ENCODE data around the gene CNBD2.

- TF ChIP-seq, protein P1, sequence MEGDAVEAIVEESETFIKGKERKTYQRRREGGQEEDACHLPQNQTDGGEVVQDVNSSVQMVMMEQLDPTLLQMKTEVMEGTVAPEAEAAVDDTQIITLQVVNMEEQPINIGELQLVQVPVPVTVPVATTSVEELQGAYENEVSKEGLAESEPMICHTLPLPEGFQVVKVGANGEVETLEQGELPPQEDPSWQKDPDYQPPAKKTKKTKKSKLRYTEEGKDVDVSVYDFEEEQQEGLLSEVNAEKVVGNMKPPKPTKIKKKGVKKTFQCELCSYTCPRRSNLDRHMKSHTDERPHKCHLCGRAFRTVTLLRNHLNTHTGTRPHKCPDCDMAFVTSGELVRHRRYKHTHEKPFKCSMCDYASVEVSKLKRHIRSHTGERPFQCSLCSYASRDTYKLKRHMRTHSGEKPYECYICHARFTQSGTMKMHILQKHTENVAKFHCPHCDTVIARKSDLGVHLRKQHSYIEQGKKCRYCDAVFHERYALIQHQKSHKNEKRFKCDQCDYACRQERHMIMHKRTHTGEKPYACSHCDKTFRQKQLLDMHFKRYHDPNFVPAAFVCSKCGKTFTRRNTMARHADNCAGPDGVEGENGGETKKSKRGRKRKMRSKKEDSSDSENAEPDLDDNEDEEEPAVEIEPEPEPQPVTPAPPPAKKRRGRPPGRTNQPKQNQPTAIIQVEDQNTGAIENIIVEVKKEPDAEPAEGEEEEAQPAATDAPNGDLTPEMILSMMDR (IDR thresholded peaks at IDR 0.05): no peak
- TF ChIP-seq POLR2A (IDR thresholded peaks at IDR 0.05): no peak
Measured at GRCh38 chr20:36034875-36035274, 66.5 kb downstream of the CNBD2 start.
